Nephron progenitor cell (in vitro differentiated cells): ENCODE measurements around the gene RPLP2.

Experiments
- DNase-seq: peaks from one replicate; pipeline ENCODE4 v3.0.0; 2021
- H3K27ac Mint-ChIP-seq: 2 replicates; pipeline ENCODE4 v1.8.0; 2021; ENCODE audit warnings: mild to moderate bottlenecking, moderate library complexity, mixed read lengths
- H3K27me3 Mint-ChIP-seq: 2 replicates; pipeline ENCODE4 v1.8.0; 2021; ENCODE audit warnings: mild to moderate bottlenecking, low read depth, mixed read lengths; ENCODE audit not compliant: poor library complexity
- H3K36me3 Mint-ChIP-seq: 2 replicates; pipeline ENCODE4 v1.8.0; 2021; ENCODE audit warnings: low read depth, mixed read lengths
- H3K4me1 Mint-ChIP-seq: 2 replicates; pipeline ENCODE4 v1.8.0; 2021; ENCODE audit warnings: mixed read lengths
- H3K4me3 Mint-ChIP-seq: 2 replicates; pipeline ENCODE4 v1.8.0; 2021; ENCODE audit warnings: mild to moderate bottlenecking, moderate library complexity, mixed read lengths
- H3K9me3 Mint-ChIP-seq: 2 replicates; pipeline ENCODE4 v1.8.0; 2021; ENCODE audit warnings: mild to moderate bottlenecking, moderate library complexity, mixed read lengths
- CTCF ChIP-seq: fragments of 200-600 bp; sonication (generic); IDR thresholded peaks from 2 replicates; pipeline ENCODE4 v1.5.0; 2021; ENCODE audit warnings: antibody characterized with exemption

Gene RPLP2

GRCh38 chr11:819129-819931 lies 9.6 kb downstream of the RPLP2 start:
- H3K4me3 Mint-ChIP-seq = peak overlapping the region; percentile 84
- H3K36me3 Mint-ChIP-seq = peaks cover 6% of the 10 kb centered on the region
- peaks cover 9% of the 10 kb centered on the region for H3K4me1 Mint-ChIP-seq
- TF ChIP-seq CTCF = no peak
- no peak overlapping the region for H3K27ac Mint-ChIP-seq
- H3K27me3 Mint-ChIP-seq = peaks cover 3% of the 10 kb centered on the region
- peak; percentile 97 for DNase-seq
- H3K9me3 Mint-ChIP-seq = no peaks in the 10 kb centered on the region

GRCh38 chr11:819943-820649 lies 10.3 kb downstream of the RPLP2 start:
- H3K36me3 Mint-ChIP-seq = peaks cover 9% of the 10 kb centered on the region
- peaks cover 7% of the 10 kb centered on the region for H3K27me3 Mint-ChIP-seq
- H3K9me3 Mint-ChIP-seq = no peaks in the 10 kb centered on the region
- DNase-seq = peak; percentile 80
- H3K4me1 Mint-ChIP-seq = peaks cover 9% of the 10 kb centered on the region
- peak overlapping the region; percentile 84 for H3K4me3 Mint-ChIP-seq
- no peak for TF ChIP-seq CTCF
- H3K27ac Mint-ChIP-seq = no peak overlapping the region

DNA sequence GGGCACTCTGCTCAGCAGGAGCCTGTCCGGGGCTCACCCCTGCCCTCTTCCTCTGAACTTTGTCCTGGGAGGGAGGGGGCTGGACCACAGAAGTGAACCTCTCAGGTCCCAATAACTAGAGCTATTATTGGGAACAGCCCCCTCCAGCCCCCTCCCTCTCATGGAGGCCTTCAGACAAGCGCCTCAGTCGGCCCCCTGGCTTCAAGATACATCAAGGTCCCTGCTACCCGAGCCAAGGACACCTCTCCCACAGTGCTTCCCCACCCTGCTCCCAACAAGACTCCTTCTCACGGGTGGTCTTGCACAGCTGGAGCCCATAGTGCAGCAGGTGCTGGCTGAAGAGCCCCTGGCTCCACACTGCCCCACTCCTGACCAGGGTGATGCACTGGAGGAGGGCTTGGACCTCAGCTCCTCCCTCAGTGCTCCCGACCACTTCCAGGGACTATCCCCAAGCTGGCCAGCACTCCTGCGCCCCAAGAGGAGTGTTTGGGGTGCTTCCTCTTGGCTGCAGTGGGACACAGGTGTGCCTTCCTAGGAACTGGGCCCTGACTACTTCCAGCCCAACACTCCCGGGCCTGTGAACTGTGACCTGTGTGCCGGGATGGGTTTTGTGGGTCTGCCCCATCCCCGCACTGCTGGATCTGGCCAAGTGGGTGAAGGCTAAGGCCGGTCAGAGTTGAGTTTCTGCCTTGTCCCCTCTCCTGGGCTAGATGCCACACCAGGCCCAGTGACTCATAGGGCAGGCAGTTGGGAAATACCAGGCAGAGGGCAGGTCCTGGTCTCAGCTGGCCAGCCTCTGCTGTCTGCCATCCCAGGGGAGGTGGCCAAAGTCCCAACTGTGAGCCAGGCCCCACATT lies 11.1 kb downstream of the RPLP2 start:
- Mint-ChIP-seq H3K4me1 (peaks cover 9% of the 10 kb centered on the region), H3K9me3 (no peaks in the 10 kb centered on the region), H3K36me3 (peaks cover 14% of the 10 kb centered on the region), H3K27me3 (peaks cover 14% of the 10 kb centered on the region), H3K4me3 (peak overlapping the region; percentile 84), H3K27ac (no peak overlapping the region)
- no peak for DNase-seq
- TF ChIP-seq CTCF = no peak

- peaks cover 14% of the 10 kb centered on the region for H3K36me3 Mint-ChIP-seq
- peaks cover 22% of the 10 kb centered on the region for H3K27me3 Mint-ChIP-seq
- no peaks in the 10 kb centered on the region for H3K9me3 Mint-ChIP-seq
- TF ChIP-seq CTCF = no peak
- H3K27ac Mint-ChIP-seq = no peak overlapping the region
- no peak for DNase-seq
- peak overlapping the region; percentile 38 for H3K4me3 Mint-ChIP-seq
- H3K4me1 Mint-ChIP-seq = peaks cover 9% of the 10 kb centered on the region
Observed at GRCh38 chr11:821512-822371, 12.0 kb downstream of the RPLP2 start.
